Measurements from ENCODE around the gene CAMP.

Gene CAMP

DNA sequence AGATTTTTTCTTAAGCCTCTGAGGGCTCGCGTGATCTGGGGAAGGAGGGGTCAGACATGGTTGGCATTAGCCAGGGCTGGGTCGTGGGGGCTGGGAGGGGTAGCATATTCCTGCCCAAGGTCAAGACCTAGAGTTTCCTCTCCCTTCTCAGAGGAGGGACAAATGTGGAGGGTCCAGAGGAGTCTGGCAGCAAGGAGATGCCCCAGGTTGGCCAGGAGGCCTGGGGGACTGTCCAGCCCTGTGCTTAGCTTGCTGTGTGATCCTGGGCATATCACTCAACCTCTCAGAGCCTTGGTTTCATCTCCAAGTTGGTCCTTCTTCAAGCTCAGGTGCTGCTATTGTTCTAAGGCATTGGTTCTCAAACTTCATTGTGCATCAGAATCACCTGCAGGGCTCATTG, 9.1 kb upstream of the CAMP start:
- no peak for DNase-seq (ENCODE audit: low read depth)

DNA sequence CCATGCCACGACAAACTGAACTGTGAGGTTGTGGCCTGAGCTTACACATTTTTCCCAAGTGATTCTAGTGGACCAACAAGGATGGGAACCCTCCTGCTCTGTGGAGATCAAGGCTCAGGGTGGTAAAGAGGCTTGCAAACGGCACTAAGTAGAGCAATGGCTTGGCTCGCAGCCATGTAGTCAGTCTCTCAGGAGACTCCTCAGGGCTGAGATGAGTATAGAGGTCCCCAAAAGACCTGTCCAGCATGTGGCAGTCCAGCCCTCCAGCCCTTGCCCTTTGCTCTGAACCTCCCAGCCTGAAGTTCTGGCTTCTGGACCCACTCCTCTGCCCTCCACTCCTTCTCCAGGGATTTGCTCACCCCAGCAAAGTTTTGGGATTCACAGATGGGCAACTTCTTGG, 8.3 kb upstream of the CAMP start:
- DNase-seq (ENCODE audit: low read depth) = no peak

DNA sequence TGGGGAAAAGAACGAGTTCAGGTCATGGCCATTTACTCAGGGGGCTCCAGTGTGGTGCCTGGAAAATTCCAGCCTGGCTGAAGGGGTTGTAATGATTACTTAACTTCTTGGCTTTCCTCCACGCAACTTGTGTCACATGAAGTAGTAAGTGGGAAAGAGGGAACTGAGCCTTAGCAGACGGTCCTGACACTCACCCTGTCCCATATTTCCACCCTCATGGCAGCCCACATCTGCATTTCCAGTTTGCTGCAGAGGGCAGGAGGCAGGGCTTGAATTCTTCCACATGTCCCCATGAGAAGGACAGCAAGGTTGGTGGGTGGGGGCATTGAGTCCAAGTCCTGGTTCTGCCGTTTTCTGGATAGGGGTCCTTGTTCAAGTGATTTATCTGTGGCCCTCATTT, 7.8 kb upstream of the CAMP start:
- no peak for DNase-seq (ENCODE audit: low read depth)

DNA sequence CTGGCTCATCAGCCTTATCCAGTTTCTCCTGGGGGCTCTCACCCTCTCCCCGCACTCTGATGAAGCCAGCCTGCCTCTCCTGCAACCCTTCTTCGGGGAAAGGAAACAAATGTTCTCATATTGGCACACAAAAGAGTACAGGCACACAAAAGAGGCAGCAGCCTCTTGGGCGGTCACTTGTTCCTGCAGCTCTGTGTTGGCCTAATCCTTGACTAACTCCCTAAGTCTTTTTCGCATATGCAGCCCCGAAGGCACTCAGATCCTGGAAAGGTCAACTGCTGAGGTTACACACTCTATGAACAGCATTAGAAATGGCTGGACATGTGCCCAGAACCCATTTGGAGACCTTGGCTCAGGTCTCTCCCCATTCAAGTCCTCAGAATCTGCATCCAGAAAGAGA, 7.4 kb upstream of the CAMP start:
- DNase-seq (ENCODE audit: low read depth) = no peak

DNA sequence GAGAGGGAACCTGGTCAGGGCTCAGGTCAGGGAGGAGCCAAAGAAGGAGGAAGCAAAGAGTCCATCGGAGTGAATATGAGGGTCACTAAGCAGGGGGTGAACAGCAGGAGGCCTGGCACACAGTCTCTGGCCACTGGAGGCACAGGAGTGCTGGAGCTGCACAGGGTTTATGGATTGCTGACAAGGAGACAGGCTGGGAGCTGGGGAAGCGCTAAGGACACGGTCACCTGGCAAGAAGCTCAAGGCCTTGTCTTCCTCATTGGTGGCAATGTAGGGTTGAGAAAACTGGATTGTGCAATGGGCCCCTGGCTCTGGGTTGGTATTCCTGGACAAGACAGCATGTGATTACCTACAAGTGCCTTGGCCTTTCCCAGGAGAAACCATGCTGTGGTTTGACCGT, 5.8 kb upstream of the CAMP start:
- no peak for DNase-seq (ENCODE audit: low read depth)

DNA sequence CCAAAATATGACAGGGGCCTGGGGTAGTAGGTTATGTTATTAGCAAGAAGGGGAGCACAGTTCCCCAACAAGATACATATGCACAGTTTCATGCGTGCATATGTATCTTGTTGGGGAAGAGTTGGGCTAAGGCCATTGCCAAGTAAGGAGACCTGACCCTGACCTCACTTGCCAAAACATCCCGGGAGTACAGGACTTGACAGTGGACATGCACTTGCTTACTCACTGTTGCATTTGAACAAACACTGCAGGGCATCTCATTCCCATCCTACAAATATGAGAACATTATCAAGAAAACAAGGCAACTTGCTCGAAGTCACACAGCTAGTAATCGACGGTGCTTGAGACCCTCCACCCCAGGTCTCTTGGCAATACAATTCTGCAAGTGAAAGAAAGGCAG, 4.8 kb upstream of the CAMP start:
- no peak for DNase-seq (ENCODE audit: low read depth)

DNA sequence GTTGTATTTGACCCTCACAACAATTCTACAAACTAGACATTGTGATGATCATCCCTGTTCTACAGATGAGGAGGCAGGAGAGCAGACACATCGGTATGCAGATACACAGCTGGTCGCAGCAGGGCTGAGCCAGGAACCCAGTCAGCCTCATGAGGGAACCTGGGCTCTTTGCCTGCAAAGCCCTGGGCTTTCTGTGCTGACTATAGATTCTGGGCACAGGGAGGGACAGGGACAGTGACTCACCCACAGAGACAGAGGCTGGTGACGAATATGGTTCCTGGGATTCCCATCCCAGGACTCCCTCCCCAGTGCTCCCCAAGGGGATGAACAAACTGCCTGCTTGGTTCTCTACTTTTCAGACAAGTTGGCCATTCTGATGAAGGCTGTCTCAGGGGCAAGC, 3.8 kb upstream of the CAMP start:
- DNase-seq (ENCODE audit: low read depth) = no peak

DNA sequence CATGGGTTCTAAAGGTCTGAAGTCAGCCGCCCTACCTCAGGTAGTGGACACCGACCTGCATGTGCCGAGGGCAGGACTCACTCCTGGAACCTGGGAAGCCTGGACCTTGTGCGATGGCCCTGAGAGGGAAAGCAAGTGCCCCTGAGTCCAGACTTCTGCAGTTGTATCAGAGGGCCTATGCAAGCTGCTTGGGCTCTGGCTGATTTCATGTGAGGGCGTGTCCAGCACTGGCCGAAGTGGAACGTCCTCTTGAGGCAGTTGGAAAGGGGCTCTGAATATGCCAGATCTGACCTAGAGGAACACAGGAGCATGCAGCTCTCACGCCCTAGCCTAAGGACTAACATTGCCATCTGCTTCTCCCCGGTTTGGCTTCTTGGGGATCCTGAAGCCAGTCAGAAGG, 2.5 kb upstream of the CAMP start:
- DNase-seq (ENCODE audit: low read depth) = no peak

DNA sequence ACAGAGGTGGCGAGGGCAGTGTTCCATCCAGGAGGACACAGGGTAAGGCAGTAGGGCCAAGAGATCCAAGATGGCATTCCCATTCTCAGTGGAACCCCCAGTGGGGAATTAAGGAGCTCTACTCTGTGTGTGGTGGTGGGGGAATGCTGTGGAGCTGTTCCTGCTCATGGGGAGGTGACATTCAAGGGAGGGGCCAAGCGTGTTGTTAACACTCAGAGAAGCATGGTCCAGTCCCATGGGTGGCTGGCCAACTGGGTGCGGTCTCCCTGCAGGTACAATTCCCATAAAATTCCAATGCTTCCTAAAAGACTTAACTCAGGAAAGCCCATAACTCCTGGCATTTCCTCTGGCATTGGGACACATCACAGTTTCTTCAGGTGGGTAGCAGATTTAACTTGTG, 2.3 kb downstream of the CAMP start:
- no peak for DNase-seq (ENCODE audit: low read depth)

DNA sequence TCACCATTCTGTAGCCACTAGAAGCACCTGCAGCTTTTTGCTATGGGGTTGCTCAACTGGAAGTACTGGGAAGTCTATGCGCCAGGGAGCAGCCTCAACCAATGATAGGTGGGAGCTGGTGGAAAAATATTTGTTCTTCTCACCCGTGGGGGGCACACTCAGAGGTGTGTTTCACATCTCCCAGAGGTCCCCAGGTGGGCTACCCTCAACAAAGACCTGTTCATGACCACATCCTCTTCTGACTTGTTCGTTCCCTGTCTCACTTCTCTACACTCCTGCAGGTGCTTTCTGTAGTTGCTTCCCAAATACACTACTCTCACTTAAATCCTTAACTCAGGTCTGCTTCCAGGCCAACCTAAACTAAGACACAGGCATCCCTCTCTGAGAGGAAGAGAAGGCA, 3.6 kb downstream of the CAMP start:
- no peak for DNase-seq (ENCODE audit: low read depth)

DNA sequence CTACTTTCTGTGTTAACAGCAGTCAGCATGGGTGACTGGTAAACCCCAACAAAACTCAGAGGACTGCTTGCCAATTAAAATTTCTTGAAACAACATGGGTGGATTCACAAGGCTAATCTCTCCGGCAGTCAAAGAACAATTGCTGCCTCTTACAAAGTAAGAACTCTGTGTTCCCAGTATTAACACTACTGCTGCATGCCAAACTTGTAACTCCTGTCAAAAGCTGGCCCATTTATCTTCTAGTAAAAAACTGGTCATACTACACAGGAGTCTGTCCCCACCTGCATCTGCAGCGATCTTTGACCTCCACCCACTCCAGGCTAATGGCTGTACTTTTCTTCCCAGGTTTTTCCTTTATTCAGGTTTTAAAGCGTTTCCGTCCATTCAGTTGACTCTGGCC, 8.9 kb downstream of the CAMP start:
- no peak for DNase-seq (ENCODE audit: low read depth)

DNA sequence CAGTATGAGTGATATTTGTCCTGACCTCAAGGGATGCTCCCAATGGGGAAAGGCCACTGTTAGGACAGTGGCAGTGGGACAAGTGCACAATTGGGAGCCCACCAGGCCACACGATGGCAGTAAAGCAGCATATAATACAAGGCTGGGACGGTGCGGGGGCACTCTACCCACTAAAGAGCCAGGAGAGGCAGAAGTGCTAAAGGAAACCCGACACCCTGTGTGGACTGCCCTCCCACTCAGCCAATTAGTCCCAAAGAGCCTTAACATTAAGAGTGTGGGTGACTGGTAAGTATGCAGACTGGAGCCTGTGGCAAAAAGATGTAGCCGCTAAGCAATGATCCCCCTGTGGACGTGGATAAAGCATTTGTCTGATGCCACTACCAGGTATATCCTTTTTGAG, 9.4 kb downstream of the CAMP start:
- no peak for DNase-seq (ENCODE audit: low read depth)

DNA sequence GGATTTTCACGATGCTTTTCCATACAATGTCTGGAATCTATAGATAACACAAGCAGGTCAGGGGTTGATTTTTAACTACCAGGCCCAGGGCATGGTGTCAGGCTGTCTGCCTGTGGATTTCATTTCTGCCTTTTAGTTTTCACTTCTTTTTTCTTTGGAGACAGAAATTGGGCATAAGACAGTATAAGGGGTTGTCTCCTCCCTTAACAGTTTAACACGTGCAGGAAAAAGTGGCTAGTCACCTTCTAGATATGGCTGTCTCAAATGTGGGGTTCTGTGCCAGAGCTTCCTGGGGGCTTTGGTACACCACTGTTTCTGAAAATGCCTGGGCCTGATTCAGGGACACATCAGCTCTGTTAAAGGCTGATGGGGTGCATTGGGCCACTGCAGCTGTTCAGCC, 10.2 kb downstream of the CAMP start:
- DNase-seq (ENCODE audit: low read depth) = no peak

DNA sequence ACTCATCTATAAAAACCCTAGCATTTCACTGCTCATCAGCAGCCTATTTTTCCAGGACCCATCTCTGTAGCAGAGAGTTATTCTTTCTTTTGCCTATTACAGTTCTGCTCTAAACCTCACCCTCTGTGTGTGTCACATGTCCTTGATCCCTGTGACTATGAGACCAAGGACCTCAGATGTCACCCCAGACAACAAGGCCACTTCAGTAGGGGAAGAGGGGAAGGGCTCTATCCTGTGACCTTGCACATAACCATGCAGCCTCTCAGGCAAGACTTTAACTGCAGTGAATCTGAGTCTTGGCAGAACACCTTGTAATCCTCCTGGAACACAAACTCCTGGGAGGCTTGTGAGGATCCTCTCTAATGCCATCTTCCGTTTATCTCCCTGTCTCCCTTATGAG, 13.2 kb downstream of the CAMP start:
- DNase-seq (ENCODE audit: low read depth) = no peak

DNA sequence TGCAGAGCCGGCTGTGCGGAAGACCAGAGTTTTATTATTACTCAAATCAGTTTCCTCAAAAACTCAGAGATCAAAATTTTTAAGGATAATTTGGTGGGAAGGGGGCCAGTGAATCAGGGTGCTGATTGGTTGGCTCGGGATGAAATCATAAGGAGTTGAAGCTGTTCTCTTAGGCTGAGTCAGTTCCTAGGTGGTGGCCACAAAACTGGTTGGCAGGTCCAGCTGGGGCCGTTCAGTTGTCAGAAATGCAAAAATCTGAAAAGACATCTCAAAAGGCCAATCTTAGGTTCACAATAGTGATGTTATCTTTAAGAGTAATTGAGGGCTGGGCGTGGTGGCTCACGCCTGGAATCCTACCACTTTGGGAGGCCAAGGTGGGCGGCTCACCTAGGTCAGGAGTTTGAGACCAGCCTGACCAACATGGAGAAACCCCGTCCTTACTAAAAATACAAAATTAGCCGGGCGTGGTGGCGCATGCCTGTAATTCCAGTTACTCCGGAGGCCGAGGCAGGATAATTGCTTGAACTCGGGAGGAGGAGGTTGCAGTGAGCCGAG, 15.3 kb downstream of the CAMP start:
- no peak for DNase-seq (ENCODE audit: low read depth)

DNA sequence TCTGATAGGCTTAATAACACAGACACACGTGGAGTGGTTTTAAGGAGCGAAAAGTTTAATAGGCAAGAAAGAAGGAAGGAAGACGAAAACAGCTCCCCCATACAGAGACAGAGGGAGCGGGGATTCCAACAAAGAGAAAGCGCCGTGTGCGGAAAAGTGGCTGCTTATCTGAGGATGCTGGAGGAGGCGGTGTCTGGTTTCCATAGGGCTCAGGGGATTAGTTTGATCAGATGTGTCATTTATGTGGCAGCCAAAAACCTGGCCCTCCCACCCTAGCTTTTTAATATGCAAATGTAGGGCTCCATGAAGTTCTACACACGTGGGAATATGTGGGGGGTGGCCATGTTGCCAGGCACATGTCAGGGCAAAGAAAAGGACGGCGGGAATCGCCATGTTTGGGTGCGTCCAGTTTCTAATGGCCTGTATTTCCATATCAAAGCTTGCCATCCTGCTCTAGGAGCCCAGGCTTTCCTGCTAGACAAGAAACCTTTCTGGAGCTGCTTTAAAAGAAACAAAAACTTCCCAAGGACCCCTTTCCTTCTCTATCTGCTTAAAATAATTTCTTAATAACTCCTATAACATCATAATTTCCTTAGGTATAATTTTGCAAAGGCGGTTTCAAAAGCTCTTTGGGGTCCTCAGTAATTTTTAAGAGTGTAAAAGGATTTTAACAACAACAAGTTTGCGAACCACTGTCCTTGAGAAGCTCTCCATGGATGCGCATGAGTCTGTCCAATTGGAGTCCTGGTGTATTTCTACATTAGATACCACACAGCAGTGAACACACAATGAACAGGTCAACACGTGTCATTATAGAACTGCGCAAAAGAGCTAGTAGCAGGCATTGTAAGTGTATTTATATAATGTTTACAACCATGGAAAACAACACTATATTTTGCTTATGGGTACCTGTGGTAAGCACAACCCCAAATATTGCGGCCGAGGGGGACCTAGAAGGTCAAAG, 17.0 kb downstream of the CAMP start:
- no peak for DNase-seq (ENCODE audit: low read depth)

DNA sequence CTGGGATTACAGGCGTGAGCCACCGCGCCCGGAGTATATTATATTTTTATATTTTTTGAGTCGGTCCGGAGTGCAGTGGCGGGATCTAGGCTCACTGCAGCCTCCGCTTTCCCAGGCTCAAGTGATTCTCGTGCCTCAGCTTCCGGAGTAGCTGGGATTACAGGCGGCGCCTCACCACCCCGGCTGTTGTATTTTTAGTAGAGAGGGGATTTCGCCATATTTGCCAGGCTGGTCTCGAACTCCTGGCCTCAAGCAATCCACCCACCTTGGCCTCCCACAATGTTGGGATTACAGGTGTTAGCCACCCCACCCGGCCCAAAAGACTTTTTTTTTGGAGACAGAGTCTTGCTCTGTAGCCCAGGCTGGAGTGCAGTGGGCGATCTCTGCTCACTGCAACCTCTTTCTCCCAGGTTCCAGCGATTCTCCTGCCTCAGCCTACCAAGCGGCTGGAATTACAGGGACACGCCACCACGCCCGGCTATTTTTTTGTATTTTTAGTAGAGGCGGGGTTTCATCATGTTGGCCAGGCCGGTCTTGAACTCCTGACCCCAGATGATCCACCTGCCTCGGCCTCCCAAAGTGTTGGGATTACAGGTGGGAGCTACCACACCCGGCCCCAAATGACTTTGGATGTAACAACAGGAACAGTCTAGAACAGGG, 18.6 kb downstream of the CAMP start:
- DNase-seq (ENCODE audit: low read depth) = no peak

DNA sequence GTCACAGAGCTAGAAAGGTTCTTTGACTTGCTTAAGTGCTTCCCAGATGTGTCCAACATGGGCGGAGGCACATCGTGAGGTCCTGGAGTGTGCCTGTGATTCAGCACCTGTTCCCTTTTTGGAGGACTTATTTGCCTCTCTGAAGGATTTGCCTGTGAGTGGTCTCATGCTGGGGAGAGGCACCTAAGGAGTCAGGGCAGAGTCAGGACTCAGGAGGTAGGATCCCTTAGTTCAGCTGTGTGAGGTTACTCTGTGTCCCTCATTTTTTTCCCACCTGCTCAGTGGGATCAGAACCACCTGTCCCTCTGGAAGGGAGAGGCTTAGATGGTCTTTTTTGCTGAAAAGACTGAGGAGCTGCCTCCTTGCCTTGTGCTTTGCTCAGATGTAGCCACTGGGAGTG, 20.6 kb downstream of the CAMP start:
- no peak for DNase-seq (ENCODE audit: low read depth)

DNA sequence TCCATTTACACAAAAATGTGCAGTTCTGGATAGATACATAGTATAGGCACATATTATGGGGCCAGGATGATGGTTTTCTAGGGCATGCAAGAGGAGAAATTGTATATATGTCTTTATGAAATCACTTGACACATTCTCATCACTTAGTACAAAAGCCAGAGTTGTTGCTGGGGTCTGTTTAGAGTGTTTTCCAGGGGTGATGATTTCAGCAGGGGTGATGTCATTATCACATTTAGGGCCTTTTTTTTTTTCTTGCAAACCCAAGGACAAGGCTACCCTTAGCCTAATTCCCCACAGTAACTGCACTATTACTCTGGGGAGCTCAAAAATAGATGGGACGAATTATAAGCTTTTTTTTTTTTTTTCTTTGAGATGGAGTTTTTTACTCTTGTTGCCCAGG, 21.2 kb downstream of the CAMP start:
- no peak for DNase-seq (ENCODE audit: low read depth)

DNA sequence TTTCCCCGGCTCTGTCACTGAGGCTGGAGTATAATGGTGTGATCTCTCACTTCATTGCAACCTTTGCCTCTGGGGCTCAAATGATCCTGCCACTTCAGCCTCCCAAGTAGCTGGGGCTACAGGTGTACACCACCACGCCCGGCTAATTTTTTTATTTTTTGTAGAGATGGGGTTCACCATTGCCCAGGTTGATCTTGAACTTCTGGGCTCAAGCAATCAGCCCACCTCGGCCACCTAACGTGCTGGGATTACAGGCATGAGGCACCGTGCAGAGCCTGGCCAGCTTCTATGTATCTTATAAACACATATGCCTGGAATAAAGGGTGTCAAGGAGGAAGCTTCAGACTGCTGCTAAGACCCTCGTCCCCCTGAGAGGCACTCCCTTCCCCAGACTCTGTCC, 21.8 kb downstream of the CAMP start:
- DNase-seq (ENCODE audit: low read depth) = no peak

DNA sequence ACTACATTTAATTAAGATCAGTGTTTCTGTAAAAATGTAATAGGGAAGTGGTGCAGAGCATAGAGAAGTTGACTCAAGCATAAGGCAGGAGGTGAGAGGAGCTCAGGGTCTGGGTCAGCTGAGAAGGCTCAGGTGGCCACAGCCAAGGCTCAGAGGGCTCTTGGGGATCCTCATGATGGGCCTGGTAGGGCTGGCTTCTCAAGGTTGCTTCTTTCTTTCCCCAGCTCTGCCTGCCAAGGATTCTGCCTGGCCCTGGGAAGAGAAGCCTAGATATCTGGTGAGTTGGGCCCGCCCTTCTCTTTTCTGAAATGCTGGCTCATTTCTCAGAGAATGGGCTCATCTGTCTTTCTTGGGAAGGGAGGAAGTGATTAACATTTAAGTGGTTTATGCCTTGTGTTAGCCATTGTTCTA, 24.1 kb downstream of the CAMP start:
- no peak for DNase-seq (ENCODE audit: low read depth)

DNA sequence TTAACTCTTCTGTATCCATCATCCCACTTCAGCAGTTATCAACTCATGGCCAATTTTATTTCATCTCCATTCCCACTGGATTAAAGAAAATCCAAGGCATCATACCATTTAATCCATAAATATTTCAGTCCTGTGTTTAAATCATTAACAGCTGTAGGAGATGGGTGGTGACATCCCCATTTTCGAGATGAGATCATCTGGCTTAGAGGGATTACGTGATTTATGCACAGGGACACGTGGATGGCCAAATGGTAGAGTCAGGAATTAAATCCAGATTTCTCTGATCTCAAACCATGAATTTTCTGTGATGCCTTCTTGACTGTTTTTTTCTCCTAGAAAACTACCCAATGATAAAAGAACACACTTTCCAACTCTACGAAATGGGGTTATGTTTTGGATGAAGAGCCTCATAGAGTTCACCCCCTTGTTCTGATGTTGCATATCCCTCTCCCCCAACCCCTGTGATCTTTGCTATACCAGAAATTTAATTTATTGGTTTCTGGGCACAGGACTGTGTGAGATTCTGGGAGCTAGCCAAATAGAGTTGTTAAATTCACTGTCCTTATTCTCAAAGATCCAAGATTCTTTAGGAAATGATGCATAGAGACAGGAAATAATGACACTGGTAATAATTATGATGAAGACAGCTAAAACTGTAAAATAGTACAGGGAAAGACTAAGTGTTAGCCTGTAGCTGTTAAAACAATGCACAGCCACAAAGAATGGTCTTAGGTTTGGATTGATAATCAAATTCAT, 25.0 kb downstream of the CAMP start:
- no peak for DNase-seq (ENCODE audit: low read depth)

DNA sequence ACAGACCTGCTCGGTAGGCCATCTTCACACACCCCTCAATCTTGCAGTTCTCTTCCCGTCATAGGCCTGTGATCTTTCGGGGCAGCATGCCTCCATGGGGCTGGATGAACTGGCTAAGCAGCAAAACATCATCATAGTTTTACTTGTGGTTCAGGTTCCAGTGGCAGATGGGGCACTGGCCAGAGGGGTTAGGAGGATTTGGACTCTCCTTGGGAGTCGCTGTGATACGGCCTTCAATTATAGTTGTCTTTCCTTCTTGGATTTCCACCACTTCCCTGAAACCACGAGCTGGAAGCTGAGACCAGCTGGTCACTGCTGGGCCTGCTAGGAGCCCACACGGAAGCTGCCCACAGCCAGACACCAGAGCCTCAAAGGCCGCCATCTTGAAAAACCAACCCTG, 33.3 kb downstream of the CAMP start:
- no peak for DNase-seq (ENCODE audit: low read depth)

All from non-pigmented ciliary epithelial cell (primary cell).